ENCODE data around the gene INO80.

GRCh38 chr15:40990789-40991188 is 125.3 kb downstream of the INO80 start:
- TF ChIP-seq CTCF (IDR thresholded peaks at IDR 0.05) (no peak), POLR2A (IDR thresholded peaks at IDR 0.05) (no peak)
